ENCODE results near the gene CCDC61.

The CCDC61 gene

GRCh38 chr19:46015687-46016425, 20.6 kb downstream of the CCDC61 start:
- DNase-seq (ENCODE audit: low read depth) = no peak

DNA sequence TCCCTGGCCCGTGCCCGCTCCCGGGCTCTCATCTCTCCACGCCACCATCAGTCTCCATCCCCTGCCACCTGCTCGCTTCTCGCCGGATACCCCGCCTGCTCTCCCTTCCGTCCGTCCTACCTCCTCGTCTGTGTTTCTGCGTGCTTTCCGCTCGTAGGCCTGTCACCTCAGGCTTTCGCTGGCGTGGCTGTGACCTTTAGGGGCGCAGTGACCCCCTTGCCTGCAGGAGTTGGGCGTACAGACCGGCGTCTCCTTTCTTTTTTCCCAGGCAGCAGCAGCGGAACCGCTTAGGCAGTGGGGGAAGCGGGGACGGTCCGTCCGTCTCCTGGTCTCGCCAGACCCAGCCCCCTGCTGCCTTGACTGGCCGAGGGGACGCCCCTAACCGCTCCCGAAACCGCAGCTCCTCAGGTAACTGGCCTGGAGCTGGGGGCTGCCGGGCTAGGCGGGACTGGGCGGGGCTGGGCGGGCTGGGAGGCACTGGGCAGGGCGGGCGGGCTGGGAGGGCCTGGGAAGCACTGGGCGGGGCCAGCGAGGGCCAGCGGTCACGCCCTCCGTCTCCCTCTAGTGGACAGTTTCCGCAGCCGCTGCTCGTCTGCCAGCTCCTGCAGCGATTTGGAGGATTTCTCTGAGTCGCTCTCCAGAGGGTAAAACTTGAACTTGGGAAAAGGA, 21.3 kb downstream of the CCDC61 start:
- peak; percentile 67 for DNase-seq (ENCODE audit: low read depth)

DNA sequence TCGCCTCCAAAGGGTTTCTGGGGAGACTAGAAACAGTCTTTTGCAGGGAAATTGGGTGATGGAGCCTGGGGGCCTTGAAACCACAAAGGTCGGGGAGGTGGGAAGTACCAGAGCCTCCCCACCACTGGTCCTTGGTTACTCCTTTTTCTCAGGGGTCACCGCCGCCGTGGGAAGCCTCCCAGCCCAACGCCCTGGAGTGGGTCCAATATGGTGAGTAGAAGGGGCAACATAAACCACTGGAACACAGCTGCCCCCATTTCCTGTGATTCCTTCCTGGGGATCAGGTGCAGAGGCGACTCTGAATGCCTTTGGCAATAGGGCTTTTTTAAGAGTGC, 21.8 kb downstream of the CCDC61 start:
- no peak for DNase-seq (ENCODE audit: low read depth)

DNA sequence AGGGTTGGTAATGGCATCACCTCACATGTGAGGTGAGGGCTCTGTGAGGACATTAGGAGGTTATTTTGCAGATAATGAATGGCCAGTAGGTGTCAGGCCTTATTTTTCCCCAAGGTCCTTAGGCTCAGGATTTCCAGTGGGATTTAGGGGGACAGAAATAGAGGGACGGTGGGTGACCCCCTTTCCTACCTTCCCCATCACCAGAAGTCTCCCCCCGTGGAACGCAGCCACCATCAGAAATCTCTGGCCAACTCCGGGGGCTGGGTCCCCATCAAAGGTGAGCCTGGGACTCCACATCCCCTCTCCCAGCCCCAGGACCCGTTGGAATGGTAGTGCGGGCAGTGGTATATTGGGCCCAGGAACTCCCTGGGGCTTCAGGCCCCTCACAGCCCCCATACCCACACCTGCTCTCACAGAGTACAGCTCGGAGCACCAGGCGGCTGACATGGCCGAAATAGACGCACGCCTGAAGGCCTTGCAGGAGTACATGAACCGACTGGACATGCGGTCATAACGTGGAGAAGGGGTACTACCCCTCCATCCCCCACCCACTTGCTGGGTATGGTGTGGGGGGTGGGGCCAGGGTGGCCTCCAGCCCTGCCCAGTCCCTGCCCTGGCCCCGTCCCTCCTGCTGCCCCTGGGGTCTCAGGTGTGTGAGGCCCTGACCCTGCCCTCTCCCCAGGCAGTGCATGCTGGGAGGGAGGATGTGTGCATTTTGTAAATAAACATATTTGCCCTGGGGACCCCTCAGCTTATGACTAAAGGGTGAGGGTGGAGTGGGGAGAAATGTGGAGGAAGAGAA, 22.8 kb downstream of the CCDC61 start:
- no peak for DNase-seq (ENCODE audit: low read depth)

GRCh38 chr19:46018729-46019251, 23.5 kb downstream of the CCDC61 start:
- DNase-seq (ENCODE audit: low read depth) = no peak

GRCh38 chr19:46019270-46019669, 24.0 kb downstream of the CCDC61 start:
- no peak for DNase-seq (ENCODE audit: low read depth)

- no peak for DNase-seq (ENCODE audit: low read depth)
These were observed 25.5 kb downstream of the CCDC61 start for GRCh38 chr19:46020819-46021125.

DNA sequence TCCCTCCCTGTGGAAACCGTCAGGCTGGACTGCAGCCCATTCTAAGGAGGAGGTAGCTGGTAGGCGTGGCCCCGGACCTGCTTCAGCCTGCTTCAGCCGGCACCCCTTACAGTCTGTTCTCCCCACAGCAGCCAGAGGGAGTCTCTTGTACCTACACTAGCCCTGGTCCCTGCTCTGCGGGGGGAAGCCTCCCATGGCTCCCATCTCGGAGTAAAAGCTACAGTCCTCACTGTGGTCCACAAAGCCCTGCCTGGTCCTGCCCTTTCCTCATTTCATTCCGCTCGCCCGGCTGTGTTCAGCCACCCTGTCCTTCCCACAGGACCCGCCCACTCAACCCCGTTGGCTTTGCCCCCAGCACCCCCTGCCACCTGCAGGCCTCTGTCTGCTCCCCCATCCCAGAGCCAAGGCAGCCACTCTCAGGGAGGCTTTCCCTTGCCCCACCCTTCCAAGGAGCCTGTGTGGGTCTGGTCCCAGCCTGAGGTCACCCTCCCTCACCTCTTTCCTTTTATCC, 26.3 kb downstream of the CCDC61 start:
- no peak for DNase-seq (ENCODE audit: low read depth)

- DNase-seq (ENCODE audit: low read depth) = no peak
These were observed 26.8 kb downstream of the CCDC61 start for GRCh38 chr19:46022061-46022430.

DNA sequence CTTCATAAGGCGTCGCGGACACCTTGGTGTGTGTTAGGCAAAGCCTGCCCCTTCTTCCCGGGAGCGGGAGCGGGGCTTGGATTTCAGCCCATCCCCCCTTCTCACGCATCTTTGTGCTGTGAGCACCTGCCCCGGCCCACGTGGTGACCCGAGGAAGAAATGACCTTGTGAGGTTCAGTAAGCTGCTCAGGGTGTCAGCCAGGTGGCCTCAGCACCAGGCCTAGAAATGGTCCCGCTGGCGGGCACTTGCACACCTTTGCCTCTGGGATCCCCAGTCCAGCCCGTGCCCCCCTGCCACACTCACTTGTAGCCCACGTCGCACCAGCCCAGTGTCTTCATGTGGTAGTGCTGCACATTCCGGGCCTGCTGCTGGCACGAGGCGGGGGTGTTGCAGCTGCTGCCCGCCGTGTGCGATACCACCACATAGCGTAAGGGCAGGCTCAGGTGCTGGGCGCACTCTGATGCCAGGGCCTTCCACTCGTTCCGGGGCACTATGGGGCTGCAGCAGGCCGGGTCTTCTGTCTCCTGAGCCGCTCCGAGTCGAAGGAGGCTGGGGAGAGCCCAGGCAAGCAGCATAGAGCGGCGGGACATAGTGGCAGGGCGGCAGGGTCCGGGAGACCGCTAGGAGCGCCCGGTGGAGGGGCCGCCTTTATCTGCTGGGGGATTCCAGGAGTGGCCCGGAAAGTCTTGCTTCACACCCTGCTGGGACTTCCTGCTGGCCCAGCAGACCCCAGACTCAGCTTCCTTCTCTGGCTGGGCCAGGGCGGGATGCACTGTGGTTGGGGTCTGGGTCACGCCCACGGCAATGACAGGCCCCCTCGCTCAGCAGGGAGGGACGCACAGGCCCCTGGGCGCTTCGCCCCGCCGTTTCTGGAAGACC, 27.4 kb downstream of the CCDC61 start, which contains the start of gene PGLYRP1:
Gene PGLYRP1 (minus strand): TSS at position 623 of the 880 bp plus-strand sequence. CDS start 32 bp downstream, at position 591.
- no peak for DNase-seq (ENCODE audit: low read depth)

- no peak for DNase-seq (ENCODE audit: low read depth)
These were observed 28.1 kb downstream of the CCDC61 start for GRCh38 chr19:46023311-46023779.

- no peak for DNase-seq (ENCODE audit: low read depth)
These were observed 30.6 kb downstream of the CCDC61 start for GRCh38 chr19:46025835-46026234.

GRCh38 chr19:46030812-46031550, 35.7 kb downstream of the CCDC61 start:
- no peak for DNase-seq (ENCODE audit: low read depth)

DNA sequence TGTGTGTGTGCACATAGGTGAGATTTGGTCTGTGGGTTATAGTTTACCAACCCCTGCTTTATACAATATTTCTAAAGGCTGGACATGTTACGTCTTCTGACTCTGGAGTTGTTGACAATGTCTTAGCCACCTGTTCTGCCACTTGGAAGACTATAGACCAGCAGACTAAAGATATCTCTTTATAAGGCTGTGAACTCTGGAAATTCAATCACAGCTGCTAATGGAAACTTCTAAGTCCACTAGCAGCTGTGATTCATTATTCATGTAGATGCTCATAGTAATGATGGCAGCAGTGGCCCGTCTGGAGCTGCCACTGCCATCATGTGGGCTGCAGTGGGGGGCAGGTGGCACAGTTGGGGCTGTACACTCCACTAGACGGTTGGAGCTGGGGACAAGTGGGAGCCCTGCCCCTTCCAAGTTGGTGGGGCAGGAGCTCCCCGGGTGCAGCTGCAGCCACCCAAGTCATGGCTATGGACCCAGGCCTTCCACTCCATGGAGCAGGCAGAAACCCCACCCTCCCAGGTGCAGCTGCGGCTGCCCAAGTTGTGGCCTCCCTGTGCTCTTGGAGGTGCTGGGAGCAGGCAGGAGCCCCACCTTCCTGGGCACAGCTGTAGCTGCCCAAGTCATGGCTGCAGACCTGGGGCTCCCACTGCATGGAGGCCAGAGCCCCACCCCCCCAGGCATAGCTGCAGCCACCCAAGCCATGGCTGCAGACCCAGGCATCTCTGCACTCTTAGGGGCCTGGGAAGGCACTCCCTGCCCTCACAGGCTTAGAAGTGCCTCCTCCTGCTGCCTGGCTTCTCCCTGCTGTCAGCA, 36.7 kb downstream of the CCDC61 start:
- no peak for DNase-seq (ENCODE audit: low read depth)

- no peak for DNase-seq (ENCODE audit: low read depth)
These were observed 37.3 kb downstream of the CCDC61 start for GRCh38 chr19:46032597-46033025.

GRCh38 chr19:46033401-46033800, 38.1 kb downstream of the CCDC61 start:
- no peak for DNase-seq (ENCODE audit: low read depth)

DNA sequence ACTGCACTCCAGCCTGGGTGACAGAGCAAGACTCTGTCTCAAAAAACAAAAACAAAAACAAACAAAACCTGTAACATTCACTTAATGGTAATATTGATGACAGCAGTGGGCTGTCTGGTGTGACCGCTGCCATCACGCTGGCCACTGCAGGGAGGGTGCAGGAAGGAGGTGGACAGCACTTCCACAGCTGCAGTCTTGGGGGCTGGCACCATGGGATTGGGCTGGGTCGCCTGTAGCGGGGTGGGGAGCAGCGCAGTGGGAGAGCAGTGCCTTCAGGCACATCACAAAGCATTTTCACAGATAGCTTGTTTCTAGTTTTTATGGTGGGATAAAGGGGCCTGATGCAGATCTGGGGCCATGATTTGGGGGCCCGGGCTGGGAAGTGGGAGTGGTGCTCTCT, 40.3 kb downstream of the CCDC61 start:
- DNase-seq (ENCODE audit: low read depth) = no peak

GRCh38 chr19:46035986-46036743, 40.9 kb downstream of the CCDC61 start:
- no peak for DNase-seq (ENCODE audit: low read depth)

GRCh38 chr19:46036744-46037128, 41.5 kb downstream of the CCDC61 start:
- no peak for DNase-seq (ENCODE audit: low read depth)
